ENCODE data around the gene RAB26. TPM values are rescaled to one million over a fixed set of nuclear protein-coding genes. Genes with fewer than 3 reads are reported as not detected.

Gene RAB26
- total RNA-seq, 2 donors from 2014 or later, result 1.8 to 5.1 TPM

GRCh38 chr16:2162676-2163118, 14.3 kb downstream of the RAB26 start:
- intact Hi-C loops (cut with DNase I), result no loop called here
- 34% methylated on average over 13 of the region's 13 CpGs for WGBS
- H3K4me3 ChIP-seq, result no peak overlapping the region
- H3K36me3 ChIP-seq, result no peaks in the 10 kb centered on the region
- peak overlapping the region; percentile 59 to 68 for H3K27ac ChIP-seq
- TF ChIP-seq POLR2A (IDR thresholded peaks at IDR 0.05), result no peak
- TF ChIP-seq POLR2AphosphoS5 (IDR thresholded peaks at IDR 0.05), result no peak
- TF ChIP-seq, protein P1, sequence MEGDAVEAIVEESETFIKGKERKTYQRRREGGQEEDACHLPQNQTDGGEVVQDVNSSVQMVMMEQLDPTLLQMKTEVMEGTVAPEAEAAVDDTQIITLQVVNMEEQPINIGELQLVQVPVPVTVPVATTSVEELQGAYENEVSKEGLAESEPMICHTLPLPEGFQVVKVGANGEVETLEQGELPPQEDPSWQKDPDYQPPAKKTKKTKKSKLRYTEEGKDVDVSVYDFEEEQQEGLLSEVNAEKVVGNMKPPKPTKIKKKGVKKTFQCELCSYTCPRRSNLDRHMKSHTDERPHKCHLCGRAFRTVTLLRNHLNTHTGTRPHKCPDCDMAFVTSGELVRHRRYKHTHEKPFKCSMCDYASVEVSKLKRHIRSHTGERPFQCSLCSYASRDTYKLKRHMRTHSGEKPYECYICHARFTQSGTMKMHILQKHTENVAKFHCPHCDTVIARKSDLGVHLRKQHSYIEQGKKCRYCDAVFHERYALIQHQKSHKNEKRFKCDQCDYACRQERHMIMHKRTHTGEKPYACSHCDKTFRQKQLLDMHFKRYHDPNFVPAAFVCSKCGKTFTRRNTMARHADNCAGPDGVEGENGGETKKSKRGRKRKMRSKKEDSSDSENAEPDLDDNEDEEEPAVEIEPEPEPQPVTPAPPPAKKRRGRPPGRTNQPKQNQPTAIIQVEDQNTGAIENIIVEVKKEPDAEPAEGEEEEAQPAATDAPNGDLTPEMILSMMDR (IDR thresholded peaks at IDR 0.05), result no peak
- DNase-seq (ENCODE audit: low spot score), result no peak
- H3K9me3 ChIP-seq, result no peaks in the 10 kb centered on the region
- no peaks in the 10 kb centered on the region for H3K27me3 ChIP-seq (replicated peaks; ENCODE audit: insufficient read depth)
- H3K4me1 ChIP-seq (replicated peaks), result peaks cover 13% of the 10 kb centered on the region

DNA sequence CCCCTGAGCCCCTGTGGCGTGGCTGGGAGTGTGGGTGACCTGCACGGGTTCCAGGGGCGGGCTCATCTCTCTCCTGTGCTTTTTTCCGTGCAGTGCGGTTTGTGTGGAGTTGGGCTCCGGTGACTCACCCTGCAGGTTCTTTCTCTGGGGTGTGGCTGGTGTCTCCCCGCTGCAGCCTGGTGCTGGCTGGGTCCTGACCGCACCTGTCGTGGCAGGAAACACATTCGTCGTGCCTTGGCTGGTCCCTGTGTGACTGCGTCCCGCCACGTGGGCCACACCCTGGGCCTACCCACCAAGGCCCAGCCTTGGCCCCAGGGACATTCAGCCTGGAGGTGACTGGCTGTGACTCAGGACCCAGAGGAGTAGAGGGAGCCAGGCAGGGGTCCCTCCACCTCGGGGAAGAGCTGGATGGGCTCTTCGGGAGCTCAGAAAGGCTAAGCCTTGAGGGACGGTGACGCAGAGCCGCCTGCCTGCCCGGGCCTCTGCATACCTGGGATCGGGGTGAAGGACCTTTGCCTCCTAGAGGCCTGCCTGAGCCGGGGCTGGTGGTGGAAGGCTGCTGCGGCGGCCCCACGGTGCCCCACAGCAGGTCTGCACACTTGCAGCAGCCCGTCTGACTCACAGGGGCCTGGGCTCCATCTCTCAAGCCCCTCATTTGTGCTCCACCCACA, 14.9 kb downstream of the RAB26 start:
- H3K9me3 ChIP-seq, result no peaks in the 10 kb centered on the region
- TF ChIP-seq POLR2A (IDR thresholded peaks at IDR 0.05) (no peak), POLR2AphosphoS5 (IDR thresholded peaks at IDR 0.05) (no peak)
- TF ChIP-seq, protein P1 (IDR thresholded peaks at IDR 0.05), result no peak
- 43% methylated on average over 25 of the region's 26 CpGs for WGBS
- H3K4me1 ChIP-seq (replicated peaks), result peaks cover 13% of the 10 kb centered on the region
- H3K36me3 ChIP-seq, result peaks cover 0 to 4% of the 10 kb centered on the region in 2 donors
- no peak overlapping the region for H3K4me3 ChIP-seq
- no peaks in the 10 kb centered on the region for H3K27me3 ChIP-seq (replicated peaks; ENCODE audit: insufficient read depth)
- peak; percentile 64 for DNase-seq (ENCODE audit: low spot score)
- H3K27ac ChIP-seq, result peak overlapping the region; percentile 59 to 68
- intact Hi-C loops (cut with DNase I), result no loop called here

- TF ChIP-seq, protein P1 (IDR thresholded peaks at IDR 0.05), result no peak
- TF ChIP-seq POLR2AphosphoS5 (IDR thresholded peaks at IDR 0.05) (no peak), POLR2A (IDR thresholded peaks at IDR 0.05) (no peak)
- H3K4me1 ChIP-seq (replicated peaks), result peaks cover 13% of the 10 kb centered on the region
- no peaks in the 10 kb centered on the region for H3K9me3 ChIP-seq
- H3K27me3 ChIP-seq (replicated peaks; ENCODE audit: insufficient read depth), result no peaks in the 10 kb centered on the region
- intact Hi-C loops (cut with DNase I), result no loop called here
- H3K27ac ChIP-seq, result no peak overlapping the region
- WGBS, result over 99% methylated on average over 12 of the region's 12 CpGs
- peaks cover 0 to 4% of the 10 kb centered on the region in 2 donors for H3K36me3 ChIP-seq
- H3K4me3 ChIP-seq, result no peak overlapping the region
- DNase-seq (ENCODE audit: low spot score), result no peak
These were observed 17.4 kb downstream of the RAB26 start for GRCh38 chr16:2165861-2166260.

DNA sequence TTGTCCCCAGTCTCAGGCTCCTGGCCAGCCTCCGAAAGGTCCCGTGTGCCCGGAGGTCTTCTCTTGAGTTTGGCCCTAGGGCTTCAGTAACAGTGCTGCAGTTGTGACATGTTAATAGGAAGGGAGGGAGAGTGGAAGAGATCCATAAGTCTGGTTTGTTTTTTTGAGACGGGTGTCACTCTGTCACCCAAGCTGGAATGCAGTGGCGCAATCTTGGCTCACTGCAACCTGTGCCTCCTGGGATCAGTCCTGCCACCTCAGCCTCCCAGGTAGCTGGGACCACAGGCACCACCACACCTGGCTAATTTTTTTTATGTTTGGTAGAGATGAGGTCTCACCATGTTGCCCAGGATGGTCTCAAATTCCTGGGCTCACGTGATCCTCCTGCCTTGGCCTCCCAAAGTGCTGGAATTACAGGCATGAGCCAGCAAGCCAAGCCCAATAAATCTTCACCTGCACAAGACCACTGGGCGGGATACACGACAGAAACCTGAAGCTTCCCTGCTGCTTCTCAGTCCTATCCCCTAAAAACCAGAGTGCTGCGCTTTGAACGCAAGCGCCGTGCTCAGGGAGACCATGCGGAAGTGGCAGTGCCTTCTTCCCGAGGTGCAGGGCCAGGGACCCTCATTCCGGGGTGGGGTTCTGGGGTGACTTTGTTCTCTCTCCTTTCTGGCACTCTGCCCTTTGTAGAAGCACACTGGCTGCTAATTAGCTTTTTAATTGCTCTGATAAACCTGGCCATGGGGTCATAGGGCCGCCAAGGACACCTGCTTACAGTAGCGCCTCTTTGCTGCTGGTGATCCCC, 18.0 kb downstream of the RAB26 start:
- Histone ChIP-seq H3K4me3 (no peak overlapping the region), H3K9me3 (no peaks in the 10 kb centered on the region), H3K4me1 (replicated peaks) (peaks cover 13% of the 10 kb centered on the region), H3K27me3 (replicated peaks; ENCODE audit: insufficient read depth) (no peaks in the 10 kb centered on the region), H3K36me3 (peaks cover 0 to 4% of the 10 kb centered on the region in 2 donors), H3K27ac (no peak overlapping the region)
- TF ChIP-seq, protein P1 (IDR thresholded peaks at IDR 0.05), result no peak
- TF ChIP-seq POLR2A (IDR thresholded peaks at IDR 0.05) (no peak), POLR2AphosphoS5 (IDR thresholded peaks at IDR 0.05) (no peak)
- 84% methylated on average over 17 of the region's 17 CpGs for WGBS
- intact Hi-C loops (cut with DNase I), result no loop called here
- DNase-seq (ENCODE audit: low spot score), result no peak
